ENCODE data around the gene SLC44A4.
"Not testable (repeated sequence)": the region's sequence is repeated elsewhere in the genome, so short reads cannot be mapped to it uniquely, and the experiment has no call there.

Gene SLC44A4

DNA sequence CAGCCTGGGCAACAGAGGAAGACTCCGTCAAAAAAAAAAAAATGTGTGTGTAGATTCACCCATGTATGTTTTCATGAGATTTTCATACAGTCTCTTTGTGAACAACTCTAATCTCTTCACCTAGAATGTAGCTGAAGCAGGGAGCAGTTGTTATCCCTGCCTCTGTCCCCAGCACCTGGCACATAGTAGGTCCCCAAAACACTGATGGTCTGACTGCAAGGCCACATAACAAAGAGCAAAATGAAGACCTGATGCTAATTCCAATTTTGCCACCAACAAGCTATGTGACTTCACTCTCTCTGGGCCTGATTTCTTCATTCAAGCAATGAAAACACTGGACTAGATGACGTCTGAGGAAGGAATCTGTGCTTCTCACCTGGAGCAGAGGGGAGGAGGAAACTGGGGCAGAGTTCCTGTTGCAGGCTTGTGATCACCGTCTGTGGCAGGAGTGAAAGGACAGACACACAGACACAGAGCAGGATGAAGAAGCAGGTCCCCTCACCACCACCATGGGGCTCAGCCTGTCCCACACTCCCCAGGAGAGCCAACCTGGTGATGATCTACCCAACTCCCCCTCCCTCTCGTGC lies 4.6 kb downstream of the SLC44A4 start:
- Histone ChIP-seq H3K9me3 (ENCODE audit: severe bottlenecking) (no peaks in the 10 kb centered on the region), H3K36me3 (ENCODE audit: low read depth) (no peaks in the 10 kb centered on the region), H3K27me3 (ENCODE audit: insufficient read depth, poor library complexity, severe bottlenecking) (no peaks in the 10 kb centered on the region), H3K4me1 (ENCODE audit: insufficient read depth, poor library complexity, severe bottlenecking) (no peaks in the 10 kb centered on the region), H3K27ac (ENCODE audit: poor library complexity, severe bottlenecking) (no peak overlapping the region), H3K4me3 (ENCODE audit: severe bottlenecking) (no peak overlapping the region)
- ATAC-seq (ENCODE audit: low read depth) (no peak), DNase-seq (ENCODE audit: low spot score) (no peak)
- TF ChIP-seq, protein P1, sequence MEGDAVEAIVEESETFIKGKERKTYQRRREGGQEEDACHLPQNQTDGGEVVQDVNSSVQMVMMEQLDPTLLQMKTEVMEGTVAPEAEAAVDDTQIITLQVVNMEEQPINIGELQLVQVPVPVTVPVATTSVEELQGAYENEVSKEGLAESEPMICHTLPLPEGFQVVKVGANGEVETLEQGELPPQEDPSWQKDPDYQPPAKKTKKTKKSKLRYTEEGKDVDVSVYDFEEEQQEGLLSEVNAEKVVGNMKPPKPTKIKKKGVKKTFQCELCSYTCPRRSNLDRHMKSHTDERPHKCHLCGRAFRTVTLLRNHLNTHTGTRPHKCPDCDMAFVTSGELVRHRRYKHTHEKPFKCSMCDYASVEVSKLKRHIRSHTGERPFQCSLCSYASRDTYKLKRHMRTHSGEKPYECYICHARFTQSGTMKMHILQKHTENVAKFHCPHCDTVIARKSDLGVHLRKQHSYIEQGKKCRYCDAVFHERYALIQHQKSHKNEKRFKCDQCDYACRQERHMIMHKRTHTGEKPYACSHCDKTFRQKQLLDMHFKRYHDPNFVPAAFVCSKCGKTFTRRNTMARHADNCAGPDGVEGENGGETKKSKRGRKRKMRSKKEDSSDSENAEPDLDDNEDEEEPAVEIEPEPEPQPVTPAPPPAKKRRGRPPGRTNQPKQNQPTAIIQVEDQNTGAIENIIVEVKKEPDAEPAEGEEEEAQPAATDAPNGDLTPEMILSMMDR (IDR thresholded peaks at IDR 0.05; ENCODE audit: poor library complexity, severe bottlenecking) = no peak

DNA sequence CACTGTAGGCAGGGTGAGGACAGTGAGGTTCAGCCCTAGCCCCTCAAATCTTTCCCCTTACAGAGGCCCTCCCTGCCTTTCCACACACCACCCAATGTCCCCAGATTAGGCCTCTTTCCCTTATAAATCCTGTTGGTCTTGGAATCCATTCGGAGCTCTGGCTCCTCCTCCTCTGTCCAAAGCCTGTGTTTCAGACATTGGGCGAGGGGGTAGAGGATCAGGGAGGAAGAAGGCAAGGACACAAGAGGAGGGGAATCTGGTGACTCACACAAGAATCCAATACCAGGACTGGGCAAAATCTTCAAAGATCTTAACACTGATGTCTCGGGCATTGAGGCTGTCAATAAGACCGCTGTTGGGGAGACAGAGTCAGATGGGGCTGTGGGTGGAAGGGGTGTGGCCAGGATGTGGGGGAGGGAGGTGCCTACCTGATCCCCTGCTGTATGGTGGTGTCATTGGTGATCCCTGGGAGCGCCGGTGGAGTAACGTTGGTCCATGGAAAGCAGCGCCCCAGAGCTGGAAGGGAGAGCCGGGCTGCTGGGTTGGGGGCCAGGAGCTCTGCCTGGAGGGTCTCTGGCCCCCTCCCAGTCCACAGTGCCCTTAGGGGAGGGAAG lies 7.6 kb downstream of the SLC44A4 start:
- TF ChIP-seq, protein P1 (IDR thresholded peaks at IDR 0.05; ENCODE audit: poor library complexity, severe bottlenecking) = no peak
- Histone ChIP-seq H3K4me3 (ENCODE audit: severe bottlenecking) (no peak overlapping the region), H3K36me3 (ENCODE audit: low read depth) (no peaks in the 10 kb centered on the region), H3K4me1 (ENCODE audit: insufficient read depth, poor library complexity, severe bottlenecking) (no peaks in the 10 kb centered on the region), H3K27me3 (ENCODE audit: insufficient read depth, poor library complexity, severe bottlenecking) (no peaks in the 10 kb centered on the region), H3K9me3 (ENCODE audit: severe bottlenecking) (no peaks in the 10 kb centered on the region), H3K27ac (ENCODE audit: poor library complexity, severe bottlenecking) (no peak overlapping the region)
- DNase-seq (ENCODE audit: low spot score) (no peak), ATAC-seq (ENCODE audit: low read depth) (0 out of 3 replicates have a peak, but pooled peaks have one; percentile 27)

DNA sequence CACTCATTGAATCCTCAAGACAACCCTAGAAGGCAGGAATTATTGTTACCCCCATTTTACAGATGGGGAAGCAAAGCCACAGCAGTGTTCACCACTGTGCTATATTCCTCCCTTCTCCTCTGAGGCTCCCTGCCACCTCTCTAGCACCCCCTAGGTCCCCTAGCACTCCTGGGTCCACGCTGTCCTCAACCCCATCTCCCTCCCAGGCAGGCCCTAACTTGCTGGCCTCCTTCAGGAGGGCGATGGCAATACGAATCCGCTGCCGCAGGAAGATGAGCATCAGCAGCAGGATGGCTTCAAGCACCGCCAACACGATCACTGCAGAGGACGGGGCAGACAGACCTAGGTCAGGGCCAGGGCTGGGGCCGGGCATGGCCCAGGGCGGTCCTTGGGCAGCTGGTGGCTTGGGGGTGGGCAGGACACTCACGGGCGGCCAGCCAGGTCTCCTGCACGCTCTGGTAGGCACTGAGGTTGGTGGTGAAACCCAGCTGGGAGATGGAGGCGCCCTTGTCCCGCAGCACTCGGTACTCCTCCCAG lies 8.3 kb downstream of the SLC44A4 start:
- DNase-seq (ENCODE audit: low spot score) (no peak), ATAC-seq (ENCODE audit: low read depth) (no peak)
- H3K36me3 ChIP-seq (ENCODE audit: low read depth) = no peaks in the 10 kb centered on the region
- H3K27ac ChIP-seq (ENCODE audit: poor library complexity, severe bottlenecking) = no peak overlapping the region
- H3K4me3 ChIP-seq (ENCODE audit: severe bottlenecking) = no peak overlapping the region
- H3K9me3 ChIP-seq (ENCODE audit: severe bottlenecking) = no peaks in the 10 kb centered on the region
- H3K4me1 ChIP-seq (ENCODE audit: insufficient read depth, poor library complexity, severe bottlenecking) = no peaks in the 10 kb centered on the region
- H3K27me3 ChIP-seq (ENCODE audit: insufficient read depth, poor library complexity, severe bottlenecking) = no peaks in the 10 kb centered on the region
- TF ChIP-seq, protein P1 (IDR thresholded peaks at IDR 0.05; ENCODE audit: poor library complexity, severe bottlenecking) = no peak

DNA sequence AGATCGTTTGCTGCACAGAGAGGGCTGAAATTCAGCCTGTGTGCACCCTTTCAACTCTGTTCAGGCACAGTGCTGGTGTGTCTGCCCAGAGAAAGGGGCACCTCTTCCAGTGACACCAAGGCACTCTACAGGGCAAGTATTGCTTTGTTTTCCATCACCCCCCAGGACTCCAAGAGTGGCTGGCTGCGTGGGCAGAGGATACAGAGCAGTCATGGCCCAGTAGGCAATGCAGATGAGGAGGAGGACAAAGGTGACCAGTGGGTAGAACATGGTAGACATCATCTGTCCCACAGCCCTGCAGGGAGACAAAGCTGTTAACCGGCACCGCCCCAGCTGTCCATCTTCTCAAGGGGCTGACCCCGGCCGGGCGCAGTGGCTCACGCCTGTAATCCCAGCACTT lies 9.5 kb downstream of the SLC44A4 start:
- TF ChIP-seq, protein P1 (IDR thresholded peaks at IDR 0.05; ENCODE audit: poor library complexity, severe bottlenecking) = no peak
- no peak overlapping the region for H3K27ac ChIP-seq (ENCODE audit: poor library complexity, severe bottlenecking)
- H3K36me3 ChIP-seq (ENCODE audit: low read depth) = no peaks in the 10 kb centered on the region

DNA sequence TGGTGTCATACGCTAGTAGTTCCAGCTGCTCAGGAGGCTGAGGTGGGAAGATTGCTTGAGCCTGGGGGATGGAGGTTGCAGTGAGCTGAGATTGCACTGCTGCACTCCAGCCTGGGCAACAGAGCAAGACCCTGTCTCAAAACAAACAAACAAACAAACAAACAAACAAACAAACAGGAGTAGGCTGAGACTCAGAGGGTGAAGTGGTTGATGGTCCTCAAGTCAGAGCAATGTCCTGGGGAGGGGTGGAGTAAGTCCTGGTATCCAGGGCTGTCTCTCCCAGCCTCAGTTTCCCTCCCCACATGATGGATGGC lies 10.2 kb downstream of the SLC44A4 start:
- H3K36me3 ChIP-seq (ENCODE audit: low read depth); H3K4me3 ChIP-seq (ENCODE audit: severe bottlenecking); H3K9me3 ChIP-seq (ENCODE audit: severe bottlenecking); DNase-seq (ENCODE audit: low spot score); ATAC-seq (ENCODE audit: low read depth); H3K27ac ChIP-seq (ENCODE audit: poor library complexity, severe bottlenecking); H3K27me3 ChIP-seq (ENCODE audit: insufficient read depth, poor library complexity, severe bottlenecking); H3K4me1 ChIP-seq (ENCODE audit: insufficient read depth, poor library complexity, severe bottlenecking): not testable (repeated sequence)

More for the DNA sequence above, 9.5 kb downstream of the SLC44A4 start:
- Histone ChIP-seq H3K4me3 (ENCODE audit: severe bottlenecking) (no peak overlapping the region), H3K27me3 (ENCODE audit: insufficient read depth, poor library complexity, severe bottlenecking) (no peaks in the 10 kb centered on the region), H3K9me3 (ENCODE audit: severe bottlenecking) (no peaks in the 10 kb centered on the region), H3K4me1 (ENCODE audit: insufficient read depth, poor library complexity, severe bottlenecking) (no peaks in the 10 kb centered on the region)
- ATAC-seq (ENCODE audit: low read depth) (no peak), DNase-seq (ENCODE audit: low spot score) (no peak)

Measured in RWPE2 (cell line).